ENCODE results near the gene ATP1B3.

- TF ChIP-seq RFX5 (IDR thresholded peaks at IDR 0.05; ENCODE audit: low read length) (no peak), CTCF (IDR thresholded peaks at IDR 0.05) (no peak), REST (IDR thresholded peaks at IDR 0.05; ENCODE audit: low read depth, low read length) (no peak), POLR2AphosphoS5 (IDR thresholded peaks at IDR 0.05; ENCODE audit: low read depth, low read length) (no peak), NRF1 (IDR thresholded peaks at IDR 0.05; ENCODE audit: low read depth, low read length) (no peak), FOXJ3 (CRISPR knock-in tag; IDR thresholded peaks at IDR 0.05) (no peak)
Measured at GRCh38 chr3:141969711-141970110, 93.3 kb downstream of the ATP1B3 start.

All from SK-N-SH (cell line).